Mucosa of descending colon (tissue), 3 donors: ENCODE data around the gene ARMC7. TPM values are rescaled to one million over a fixed set of nuclear protein-coding genes. Genes with fewer than 3 reads are reported as not detected.

Experiments used
- ATAC-seq: fragments of 200-7000 bp; cut with Tn5 transposase; one replicate; pipeline ENCODE4 v1.9.1; 2020; ENCODE audit warnings: mild to moderate bottlenecking, moderate library complexity
- DNase-seq, 3 donors: peaks; one replicate each; pipeline ENCODE4 v3.0.0-alpha.2; 2020
- H3K36me3 ChIP-seq: fragments of 200-600 bp; one replicate; pipeline ENCODE4 v1.8.0; 2021; ENCODE audit warnings: low read depth, mild to moderate bottlenecking
- H3K4me1 ChIP-seq: fragments of 200-600 bp; one replicate; pipeline ENCODE4 v1.8.0; 2021; ENCODE audit warnings: low read depth, mild to moderate bottlenecking
- H3K4me3 ChIP-seq: fragments of 200-600 bp; one replicate; pipeline ENCODE4 v1.8.0; 2021; ENCODE audit warnings: mild to moderate bottlenecking
- H3K9me3 ChIP-seq: fragments of 200-600 bp; one replicate; pipeline ENCODE4 v1.8.0; 2021; ENCODE audit warnings: mild to moderate bottlenecking
- CTCF ChIP-seq: fragments of 200-600 bp; IDR thresholded peaks from one replicate; pipeline ENCODE4 v1.8.0; 2022; ENCODE audit warnings: antibody characterized with exemption, mild to moderate bottlenecking
- intact Hi-C, 2 donors: fragments of 100-400 bp; cut with DNase I in 1 of 2; cut with micrococcal nuclease in 1 of 2; formaldehyde crosslinking; loops; one replicate each; pipeline versions ENCODE4 v1.11.0 to v1.11.1; 2022; cut with DNase I, micrococcal nuclease
- long read RNA-seq, 2 donors: library from polyadenylated mRNA; unstranded; transcript quantifications; one replicate each; pipeline ENCODE4 v2.0.0, GENCODE V29; 2019 to 2021
- total RNA-seq, 3 donors: library from RNA; stranded (reverse); fragmentation: NEBNext Ultra II Directional in 2 of 3; extraction: Animal tissue kit (Norgen Biotek cat#: 25700) in 2 of 3; gene quantifications; one replicate each; pipeline versions ENCODE4 v1.2.1 to v1.2.4, GENCODE V29; 2021 to 2023
- donor health status: DM: no; HTN: no; CAD: no; lungs with moderate emphysema.
- donor health status: DM: no; HTN: no; CAD: no.
- donor health status: DM: no; HTN: yes; CAD: no.

The ARMC7 gene
- 10 to 100 TPM; 16.7 to 24.3 (median 18.3) TPM for total RNA-seq
- long read RNA-seq, donor 1, transcript ARMC7-201 (3 exons, 2,126 nt) = major isoform, 7 of 15 reads
- long read RNA-seq, donor 1, partial matches to known transcripts = 1 of 15 reads
- long read RNA-seq, donor 1, other reads (novel, unspliced or antisense) = 6 of 15 reads
- long read RNA-seq, donor 2, transcript ARMC7-201 (3 exons, 2,126 nt) = major isoform, 11 of 22 reads
- long read RNA-seq, donor 2, partial matches to known transcripts = 3 of 22 reads
- long read RNA-seq, donor 2, other reads (novel, unspliced or antisense) = 5 of 22 reads

- peak within 1 kb of the TSS; percentile 48 for H3K4me3 ChIP-seq
- ATAC-seq (peak; percentile 86), DNase-seq (peak; percentile 96 to 98 (median 96))
- intact Hi-C loops = loop anchor here in 1 of 2 donors (10.0 kb wide), 1 partner anchor 65 kb away; no protein-coding TSS in a partner anchor
- no peaks in the 10 kb centered on the region for H3K36me3 ChIP-seq
- H3K9me3 ChIP-seq = no peaks in the 10 kb centered on the region
- H3K4me1 ChIP-seq = peaks cover 15% of the 10 kb centered on the region
- TF ChIP-seq CTCF = no peak
These were observed at the start of gene ARMC7 for GRCh38 chr17:75109407-75110233. Gene ARMC7, plus strand, starts transcription at chr17:75109969. Its CDS starts 320 bp downstream, at chr17:75110289.

- Histone ChIP-seq H3K4me1 (no peaks in the 10 kb centered on the region), H3K9me3 (no peaks in the 10 kb centered on the region), H3K36me3 (peaks cover 4% of the 10 kb centered on the region), H3K4me3 (no peak overlapping the region)
- no peak for TF ChIP-seq CTCF
- intact Hi-C loops = no loop called here
- ATAC-seq (no peak), DNase-seq (no peak)
These were observed 49.2 kb upstream of the ARMC7 start for GRCh38 chr17:75060434-75061054.

GRCh38 chr17:75061055-75061438, 48.7 kb upstream of the ARMC7 start:
- no peak for DNase-seq
- intact Hi-C loops = no loop called here
- no peak for TF ChIP-seq CTCF
- Histone ChIP-seq H3K9me3 (no peaks in the 10 kb centered on the region), H3K36me3 (peaks cover 4% of the 10 kb centered on the region), H3K4me3 (no peak overlapping the region), H3K4me1 (no peaks in the 10 kb centered on the region)
- no peak for ATAC-seq

- no peak for TF ChIP-seq CTCF
- Histone ChIP-seq H3K9me3 (no peaks in the 10 kb centered on the region), H3K4me1 (no peaks in the 10 kb centered on the region), H3K4me3 (no peak overlapping the region), H3K36me3 (peaks cover 4% of the 10 kb centered on the region)
- ATAC-seq = no peak
- DNase-seq = no peak
- intact Hi-C loops = no loop called here
These were observed 48.2 kb upstream of the ARMC7 start for GRCh38 chr17:75061618-75062017.

GRCh38 chr17:75063201-75063600, 46.6 kb upstream of the ARMC7 start:
- intact Hi-C loops = no loop called here

More at GRCh38 chr17:75063201-75063600, 46.6 kb upstream of the ARMC7 start:
- DNase-seq (no peak), ATAC-seq (no peak)
- Histone ChIP-seq H3K4me1 (no peaks in the 10 kb centered on the region), H3K4me3 (no peak overlapping the region), H3K36me3 (peaks cover 4% of the 10 kb centered on the region), H3K9me3 (no peaks in the 10 kb centered on the region)
- TF ChIP-seq CTCF = no peak
